Stimulated activated naive CD8-positive, alpha-beta T cell treated with anti-CD3 and anti-CD28 coated beads, Interleukin-15, Interleukin-2, amounts not matched to agents 100 ng/mL and 50 ng/mL, for 24 hours (primary cell): ENCODE measurements around the gene COL4A2.

Experiments
- H3K27ac Mint-ChIP-seq: one replicate; pipeline ENCODE4 v1.8.0; 2021; ENCODE audit warnings: mild to moderate bottlenecking, mixed read lengths
- H3K27me3 Mint-ChIP-seq: one replicate; pipeline ENCODE4 v1.8.0; 2021; ENCODE audit warnings: mixed read lengths
- H3K36me3 Mint-ChIP-seq: one replicate; pipeline ENCODE4 v1.8.0; 2021; ENCODE audit warnings: low read depth, mixed read lengths
- H3K4me1 Mint-ChIP-seq: one replicate; pipeline ENCODE4 v1.8.0; 2021; ENCODE audit warnings: low read depth, mixed read lengths
- H3K4me3 Mint-ChIP-seq: one replicate; pipeline ENCODE4 v1.8.0; 2021; ENCODE audit warnings: mild to moderate bottlenecking, mixed read lengths
- H3K9me3 Mint-ChIP-seq: one replicate; pipeline ENCODE4 v1.8.0; 2021; ENCODE audit warnings: mixed read lengths

COL4A2 gene

DNA sequence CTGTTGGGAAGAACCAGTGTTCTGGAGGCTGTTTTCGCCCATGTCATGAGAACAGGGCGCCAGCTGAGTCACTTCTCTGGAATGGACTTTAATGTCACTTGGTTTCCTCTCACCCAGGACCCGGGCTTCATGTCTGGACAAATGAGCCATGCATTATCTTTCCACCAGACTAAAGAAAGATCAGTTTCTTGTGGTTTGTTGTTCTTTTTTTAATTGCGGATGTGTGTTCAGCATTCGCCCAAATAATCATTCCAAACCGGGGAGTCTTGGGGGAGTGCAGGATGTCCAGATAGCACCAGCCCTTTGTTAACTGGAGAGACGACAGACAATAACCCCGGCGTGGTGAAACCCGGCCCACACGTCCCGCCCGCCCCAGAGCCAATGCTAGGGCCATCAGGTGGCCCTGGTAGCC is 102.5 kb downstream of the COL4A2 start:
- no peak overlapping the region for H3K4me3 Mint-ChIP-seq
- peaks cover 16% of the 10 kb centered on the region for H3K4me1 Mint-ChIP-seq
- H3K27ac Mint-ChIP-seq: no peak overlapping the region
- H3K27me3 Mint-ChIP-seq: peaks cover 81% of the 10 kb centered on the region
- H3K9me3 Mint-ChIP-seq: no peaks in the 10 kb centered on the region
- no peaks in the 10 kb centered on the region for H3K36me3 Mint-ChIP-seq

DNA sequence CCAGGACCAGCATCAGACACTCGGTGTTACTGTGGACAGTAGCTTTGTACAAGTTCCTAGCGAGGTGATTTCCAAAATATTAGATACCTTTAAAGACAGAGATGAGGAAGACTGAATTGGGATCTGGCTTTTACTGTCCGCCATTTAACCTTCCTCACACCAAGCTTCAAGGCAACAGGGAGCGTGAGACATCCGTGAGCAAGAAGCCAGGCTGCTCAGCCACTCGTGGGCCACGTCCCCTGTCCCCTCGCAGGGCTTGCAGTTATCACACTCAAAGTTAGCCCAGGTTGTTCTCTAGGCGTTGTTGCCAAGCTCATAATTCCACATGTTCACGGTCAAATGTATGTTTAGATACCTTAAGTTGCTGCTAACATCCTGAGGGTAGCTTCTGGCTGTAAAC is 102.9 kb downstream of the COL4A2 start:
- H3K27ac Mint-ChIP-seq: no peak overlapping the region
- peaks cover 80% of the 10 kb centered on the region for H3K27me3 Mint-ChIP-seq
- H3K4me1 Mint-ChIP-seq: peaks cover 16% of the 10 kb centered on the region
- no peaks in the 10 kb centered on the region for H3K36me3 Mint-ChIP-seq
- H3K9me3 Mint-ChIP-seq: no peaks in the 10 kb centered on the region
- H3K4me3 Mint-ChIP-seq: no peak overlapping the region

DNA sequence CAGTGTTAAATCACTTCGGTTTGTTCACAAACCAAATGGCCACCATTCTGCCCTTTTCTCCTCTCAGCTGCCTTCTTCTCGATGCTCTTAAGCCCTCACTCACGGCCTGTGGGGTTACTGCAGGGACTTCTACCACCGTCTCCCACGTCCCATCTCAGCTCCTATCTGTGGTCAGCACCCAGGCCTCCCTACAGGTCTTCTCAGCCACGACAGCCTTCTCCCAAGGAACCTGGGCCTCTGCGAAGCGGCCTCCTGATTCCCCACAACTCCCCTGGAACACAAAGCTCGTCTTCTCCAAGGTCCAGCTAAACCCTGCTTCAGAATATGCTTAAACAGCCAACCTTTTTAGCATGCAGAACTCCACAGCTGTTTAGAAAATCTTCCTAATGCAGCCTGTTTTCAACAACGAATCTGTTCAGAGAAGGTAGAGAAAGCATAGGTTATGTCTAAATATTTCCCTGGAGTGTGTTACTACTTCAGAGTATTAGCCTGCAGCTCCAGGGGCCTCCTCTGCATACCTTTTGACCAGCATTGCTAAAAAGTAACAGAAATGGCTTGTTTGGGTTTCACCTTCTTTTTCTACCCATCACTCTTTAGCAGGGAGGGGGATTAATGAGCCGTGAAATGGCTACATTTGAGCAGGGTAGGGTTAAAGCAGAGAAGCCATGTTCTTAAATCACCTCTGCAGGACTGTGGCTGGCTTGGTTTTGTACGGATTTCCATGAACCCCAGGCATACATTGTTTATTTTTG is 104.0 kb downstream of the COL4A2 start:
- Mint-ChIP-seq H3K27me3 (peaks cover 79% of the 10 kb centered on the region), H3K36me3 (no peaks in the 10 kb centered on the region), H3K9me3 (no peaks in the 10 kb centered on the region), H3K4me1 (peaks cover 7% of the 10 kb centered on the region), H3K27ac (no peak overlapping the region), H3K4me3 (no peak overlapping the region)

DNA sequence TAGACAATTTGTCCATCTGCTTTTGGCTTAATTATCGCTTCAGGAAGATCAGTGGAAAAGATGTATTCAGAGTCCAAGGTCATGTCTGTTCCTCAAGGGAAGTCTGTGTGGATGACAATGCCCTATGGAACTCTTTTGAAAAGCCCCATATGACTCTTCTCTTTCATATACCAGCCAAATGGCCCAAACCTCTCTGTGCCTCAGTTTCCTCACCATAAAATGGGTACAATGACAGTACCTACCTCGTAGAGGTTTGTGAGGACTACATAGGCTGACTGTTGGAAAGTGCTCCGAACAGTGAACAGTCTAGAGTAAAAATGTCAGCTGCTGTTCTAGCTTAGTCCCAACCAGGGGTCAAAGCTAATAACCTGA is 104.6 kb downstream of the COL4A2 start:
- H3K4me1 Mint-ChIP-seq: peaks cover 7% of the 10 kb centered on the region
- H3K9me3 Mint-ChIP-seq: no peaks in the 10 kb centered on the region
- H3K4me3 Mint-ChIP-seq: no peak overlapping the region
- H3K27ac Mint-ChIP-seq: no peak overlapping the region
- peaks cover 82% of the 10 kb centered on the region for H3K27me3 Mint-ChIP-seq
- no peaks in the 10 kb centered on the region for H3K36me3 Mint-ChIP-seq

DNA sequence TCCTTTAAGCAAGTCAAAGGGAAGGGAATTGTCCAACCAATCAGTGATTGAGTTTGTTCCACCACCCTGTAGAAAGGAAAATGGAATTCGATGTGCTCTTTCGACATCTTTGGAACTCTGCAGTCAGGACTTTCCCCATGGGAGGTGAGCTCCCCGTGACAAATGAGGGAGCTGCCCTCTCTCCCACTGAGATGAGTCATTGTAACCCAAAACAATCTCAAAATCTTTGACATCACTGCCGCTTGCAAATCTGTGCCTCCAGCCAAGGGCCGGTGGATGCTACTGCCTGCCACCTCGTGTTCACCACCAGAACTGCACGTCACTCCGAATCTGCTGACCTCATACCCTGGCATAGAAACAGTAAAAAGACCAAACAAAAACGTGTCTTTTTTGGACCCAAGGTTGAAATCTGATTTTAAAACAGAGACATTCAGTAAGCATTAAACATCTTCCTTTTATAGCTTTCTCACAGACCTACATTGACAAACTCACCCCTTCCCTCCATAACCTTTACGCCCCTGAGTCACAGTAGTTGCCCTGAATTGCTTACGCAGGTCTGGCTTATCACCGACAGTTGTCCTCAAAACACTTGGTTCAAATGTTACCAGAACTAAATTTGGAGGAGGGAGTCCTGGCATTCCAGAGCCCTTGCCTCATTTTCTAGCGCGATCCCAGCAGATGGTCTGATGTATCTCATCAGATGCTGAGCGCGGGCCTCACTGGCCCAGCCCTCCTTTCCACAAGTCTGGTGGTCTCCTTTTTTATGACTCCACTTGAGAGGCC is 105.2 kb downstream of the COL4A2 start:
- H3K4me1 Mint-ChIP-seq: peaks cover 7% of the 10 kb centered on the region
- peak overlapping the region; percentile 18 for H3K27ac Mint-ChIP-seq
- no peak overlapping the region for H3K4me3 Mint-ChIP-seq
- no peaks in the 10 kb centered on the region for H3K36me3 Mint-ChIP-seq
- peaks cover 81% of the 10 kb centered on the region for H3K27me3 Mint-ChIP-seq
- H3K9me3 Mint-ChIP-seq: no peaks in the 10 kb centered on the region

DNA sequence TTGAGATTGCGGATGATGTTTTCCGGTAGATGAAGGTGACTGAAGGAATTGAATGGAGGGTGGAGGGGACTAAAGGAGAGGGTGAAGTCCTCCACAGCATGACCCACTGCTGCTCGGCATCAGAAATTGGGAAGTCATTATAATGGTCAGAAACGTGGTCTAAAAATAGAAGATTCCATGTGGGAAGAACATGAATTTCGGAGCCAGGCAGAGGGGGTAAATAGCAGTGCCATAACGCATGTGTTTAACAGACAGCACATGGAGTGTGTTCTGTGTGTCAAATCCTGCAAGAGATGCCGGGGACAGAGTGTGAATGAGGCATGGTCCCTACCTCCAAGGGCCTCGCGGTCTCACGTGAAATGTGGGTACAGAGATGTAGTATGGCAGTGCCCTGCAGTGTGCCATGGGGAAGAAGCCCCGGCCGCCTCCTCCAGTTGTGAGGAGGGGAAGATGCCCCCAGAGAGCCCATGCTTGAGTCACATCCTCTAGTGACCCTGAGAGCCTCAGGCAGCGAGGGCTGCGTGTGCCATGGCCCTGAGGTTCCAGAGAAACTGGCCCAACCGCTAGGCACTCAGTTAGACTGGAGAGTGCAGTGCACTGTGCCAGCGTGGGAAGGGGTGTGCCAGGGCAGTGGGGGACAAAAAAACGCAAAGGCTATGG is 106.1 kb downstream of the COL4A2 start:
- Mint-ChIP-seq H3K27me3 (peaks cover 81% of the 10 kb centered on the region), H3K9me3 (no peaks in the 10 kb centered on the region), H3K4me3 (no peak overlapping the region), H3K4me1 (peaks cover 7% of the 10 kb centered on the region), H3K27ac (no peak overlapping the region), H3K36me3 (no peaks in the 10 kb centered on the region)

DNA sequence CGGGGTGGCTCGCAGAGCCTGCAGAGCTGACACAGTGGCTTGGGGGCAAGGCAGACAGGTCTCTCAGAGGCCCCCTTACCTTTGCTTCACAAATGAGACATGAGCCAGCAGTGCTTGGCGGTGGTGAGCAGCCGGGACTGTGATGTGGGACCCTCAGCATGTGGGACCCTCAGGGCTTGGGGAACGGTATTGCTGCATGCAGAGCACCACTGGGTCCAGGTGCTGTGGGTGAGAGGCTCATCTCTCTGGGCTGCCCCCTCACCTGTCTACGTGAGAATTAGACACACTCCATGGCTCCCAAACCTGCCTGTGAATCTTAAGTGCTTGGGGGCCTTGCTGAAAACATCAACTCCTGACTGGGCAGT is 106.6 kb downstream of the COL4A2 start:
- H3K9me3 Mint-ChIP-seq: no peaks in the 10 kb centered on the region
- H3K27me3 Mint-ChIP-seq: peaks cover 83% of the 10 kb centered on the region
- H3K36me3 Mint-ChIP-seq: no peaks in the 10 kb centered on the region
- peaks cover 7% of the 10 kb centered on the region for H3K4me1 Mint-ChIP-seq
- H3K4me3 Mint-ChIP-seq: no peak overlapping the region
- no peak overlapping the region for H3K27ac Mint-ChIP-seq

DNA sequence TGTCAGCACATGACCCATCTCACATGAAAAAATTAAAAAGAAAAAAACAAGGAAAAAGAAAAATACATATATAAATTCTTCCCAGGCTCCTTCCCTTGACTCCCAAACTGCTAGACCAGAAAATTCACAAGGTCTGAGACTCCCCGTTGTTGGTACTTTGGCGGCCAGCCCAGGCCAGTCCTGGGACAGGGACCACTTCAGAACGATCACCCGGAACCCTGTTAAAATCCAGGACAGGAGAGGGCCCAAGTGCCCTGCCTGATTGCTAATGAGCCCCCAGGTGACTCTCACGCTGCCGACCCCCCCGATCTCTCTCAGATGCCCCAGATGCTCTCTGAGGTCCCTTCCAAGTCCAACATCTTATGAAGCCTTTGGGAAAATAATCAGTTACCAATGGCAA is 107.2 kb downstream of the COL4A2 start:
- Mint-ChIP-seq H3K27me3 (peaks cover 85% of the 10 kb centered on the region), H3K27ac (no peak overlapping the region), H3K36me3 (no peaks in the 10 kb centered on the region), H3K4me3 (no peak overlapping the region), H3K9me3 (no peaks in the 10 kb centered on the region), H3K4me1 (peaks cover 8% of the 10 kb centered on the region)

DNA sequence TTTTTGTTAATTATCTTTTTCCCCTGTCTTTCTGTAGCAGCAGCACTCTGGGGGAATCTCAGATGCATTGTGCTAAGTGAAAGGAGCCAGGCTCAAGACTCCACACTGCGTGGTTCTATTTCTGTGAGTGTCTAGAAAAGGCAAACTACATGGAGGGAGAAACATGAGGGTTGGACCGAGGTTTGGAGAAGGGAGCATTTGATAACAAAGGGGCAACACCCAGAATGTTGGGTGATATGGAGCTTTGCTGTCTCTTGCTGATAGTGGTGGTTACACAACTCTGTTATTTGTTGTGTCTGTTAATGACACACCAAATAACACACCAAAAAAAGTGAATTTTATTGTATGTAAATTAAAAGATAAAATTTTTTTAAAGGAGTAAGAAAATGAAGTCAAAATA is 107.8 kb downstream of the COL4A2 start:
- Mint-ChIP-seq H3K27me3 (peaks cover 84% of the 10 kb centered on the region), H3K36me3 (no peaks in the 10 kb centered on the region), H3K4me3 (no peak overlapping the region), H3K9me3 (no peaks in the 10 kb centered on the region), H3K27ac (no peak overlapping the region), H3K4me1 (peaks cover 11% of the 10 kb centered on the region)

DNA sequence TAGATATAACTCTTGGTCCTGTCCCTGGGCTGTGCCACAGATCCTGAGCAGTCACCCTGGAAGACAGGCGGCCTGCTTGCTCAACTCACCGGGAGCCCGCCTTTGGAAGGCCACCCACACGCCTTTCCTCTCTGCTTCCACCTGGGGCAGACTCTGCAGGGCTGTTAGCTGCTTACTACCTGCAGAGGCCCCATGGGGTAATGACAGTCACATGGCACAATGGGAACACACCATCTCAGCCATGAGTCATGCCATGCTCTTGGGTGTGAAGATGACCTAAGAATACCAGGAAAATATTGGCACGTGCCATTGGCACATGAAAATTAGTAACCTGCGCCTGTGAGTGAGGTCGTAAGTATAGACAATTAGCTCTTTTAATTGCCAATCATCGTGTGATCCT is 108.6 kb downstream of the COL4A2 start:
- Mint-ChIP-seq H3K27ac (no peak overlapping the region), H3K4me1 (peaks cover 11% of the 10 kb centered on the region), H3K4me3 (no peak overlapping the region), H3K9me3 (no peaks in the 10 kb centered on the region), H3K27me3 (peaks cover 84% of the 10 kb centered on the region), H3K36me3 (no peaks in the 10 kb centered on the region)

DNA sequence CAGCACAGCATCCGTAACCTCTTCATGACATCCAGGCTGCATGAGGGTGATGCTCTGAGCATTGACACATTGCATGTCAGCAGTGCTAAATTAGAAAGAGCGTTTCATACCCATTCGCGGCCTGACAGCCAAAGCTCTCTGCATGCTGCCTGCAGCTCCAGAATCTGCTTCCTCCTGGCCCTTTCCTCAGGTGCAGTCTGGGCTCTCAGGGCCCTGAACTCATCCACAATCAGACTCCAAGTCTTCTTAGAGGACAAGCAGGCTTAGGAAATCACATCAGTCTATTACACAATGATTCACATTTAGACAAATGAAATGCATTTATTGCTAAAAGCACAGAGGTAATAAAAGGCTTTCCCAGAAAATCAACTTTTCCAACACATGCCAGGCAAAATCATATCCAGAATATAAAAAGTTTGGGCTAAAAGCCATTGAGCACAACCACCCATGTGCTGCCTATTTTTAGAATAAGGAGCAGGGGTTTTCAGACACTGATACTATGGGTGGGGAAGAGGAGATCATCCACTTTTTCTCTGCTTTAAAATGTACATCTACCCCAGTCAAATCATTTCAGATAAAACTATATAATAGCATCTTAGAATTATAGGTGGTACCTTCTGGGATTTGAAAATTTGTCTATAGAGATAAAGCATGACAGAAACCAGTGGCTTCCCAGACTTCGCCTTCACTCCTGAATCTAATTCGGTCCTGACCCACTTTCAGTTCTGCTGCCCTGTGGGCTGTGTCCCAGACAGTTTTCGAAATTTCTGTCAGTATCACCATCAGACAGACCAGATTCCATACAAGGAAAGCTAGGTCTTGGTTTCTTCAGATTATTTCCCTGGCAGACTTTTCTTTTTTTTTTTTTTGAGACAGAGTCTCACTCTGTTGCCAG is 109.3 kb downstream of the COL4A2 start:
- no peaks in the 10 kb centered on the region for H3K36me3 Mint-ChIP-seq
- peaks cover 84% of the 10 kb centered on the region for H3K27me3 Mint-ChIP-seq
- H3K27ac Mint-ChIP-seq: no peak overlapping the region
- H3K4me1 Mint-ChIP-seq: peaks cover 16% of the 10 kb centered on the region
- H3K9me3 Mint-ChIP-seq: no peaks in the 10 kb centered on the region
- no peak overlapping the region for H3K4me3 Mint-ChIP-seq

DNA sequence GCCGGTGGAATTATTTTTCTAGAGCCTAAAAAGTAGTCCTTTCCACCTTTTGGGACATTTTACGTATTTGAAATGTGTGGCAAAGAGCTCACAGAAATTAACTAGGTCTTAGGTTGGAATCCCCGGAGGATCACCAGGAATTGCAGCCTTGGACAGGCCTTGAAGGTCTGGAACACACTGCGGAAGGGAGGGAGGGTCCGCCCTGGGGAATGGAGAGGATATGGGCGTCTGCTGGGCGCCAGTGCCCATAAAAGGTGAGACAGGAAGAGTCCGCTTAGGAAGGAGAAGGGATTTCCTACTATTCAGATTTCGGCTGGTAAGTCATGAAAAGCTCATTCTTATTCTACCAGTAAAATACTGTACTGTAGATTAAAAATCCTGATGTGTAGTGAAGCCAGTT is 111.9 kb downstream of the COL4A2 start:
- Mint-ChIP-seq H3K27me3 (peaks cover 90% of the 10 kb centered on the region), H3K9me3 (no peaks in the 10 kb centered on the region)

DNA sequence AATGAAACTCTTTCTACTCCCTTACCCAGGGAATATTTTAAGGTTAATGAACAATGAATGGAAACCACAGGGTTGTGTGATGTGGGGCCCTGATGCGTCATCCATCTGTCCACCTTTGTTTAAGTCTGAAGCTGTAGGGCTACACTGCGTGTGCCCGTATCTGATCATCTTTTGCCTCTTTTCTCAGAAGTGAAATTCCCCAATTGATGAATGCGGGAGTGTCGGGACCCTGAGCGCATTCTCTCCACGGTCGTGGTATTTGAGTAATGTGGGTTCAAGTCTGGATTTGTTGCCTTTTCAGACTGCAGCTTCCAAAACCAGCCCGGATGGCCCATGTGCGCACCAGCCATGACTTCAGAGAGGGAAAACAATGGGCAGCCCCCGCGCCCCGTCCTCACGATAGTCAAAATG is 112.3 kb downstream of the COL4A2 start:
- H3K4me1 Mint-ChIP-seq: peaks cover 27% of the 10 kb centered on the region
- no peak overlapping the region for H3K27ac Mint-ChIP-seq
- H3K27me3 Mint-ChIP-seq: peaks cover 90% of the 10 kb centered on the region
- no peaks in the 10 kb centered on the region for H3K9me3 Mint-ChIP-seq
- H3K36me3 Mint-ChIP-seq: no peaks in the 10 kb centered on the region
- H3K4me3 Mint-ChIP-seq: no peak overlapping the region

More for the DNA sequence above, 111.9 kb downstream of the COL4A2 start:
- no peak overlapping the region for H3K27ac Mint-ChIP-seq
- H3K4me3 Mint-ChIP-seq: no peak overlapping the region
- no peaks in the 10 kb centered on the region for H3K36me3 Mint-ChIP-seq
- peaks cover 27% of the 10 kb centered on the region for H3K4me1 Mint-ChIP-seq

DNA sequence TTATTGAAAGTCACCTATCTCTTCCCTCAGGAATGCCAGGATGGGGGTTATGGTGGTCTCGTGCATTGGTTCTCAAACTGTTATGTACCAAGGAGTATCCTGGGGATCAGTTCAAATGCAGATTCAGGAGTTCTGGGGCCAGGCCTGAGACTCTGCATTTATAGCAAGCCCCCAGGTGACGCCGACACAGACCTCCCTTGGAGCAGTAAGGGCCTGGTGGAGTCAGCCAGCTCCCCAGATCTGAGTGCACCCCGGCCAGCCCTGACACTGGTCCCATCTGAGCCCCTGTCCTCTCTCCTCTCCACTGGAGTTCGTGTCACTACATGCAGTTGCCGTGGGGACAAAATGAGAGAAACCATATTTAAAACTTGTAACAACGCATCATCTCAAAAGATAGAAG is 112.9 kb downstream of the COL4A2 start:
- H3K36me3 Mint-ChIP-seq: no peaks in the 10 kb centered on the region
- H3K27ac Mint-ChIP-seq: no peak overlapping the region
- H3K4me1 Mint-ChIP-seq: peaks cover 27% of the 10 kb centered on the region
- H3K27me3 Mint-ChIP-seq: peaks cover 90% of the 10 kb centered on the region
- H3K4me3 Mint-ChIP-seq: no peak overlapping the region
- no peaks in the 10 kb centered on the region for H3K9me3 Mint-ChIP-seq
